DOHH2 (cell line): Measurements from ENCODE around the gene VKORC1.
A peak's percentile ranks its signal among the peaks of the same experiment; 100 is the strongest.

ENCODE experiments used
- H3F3A ChIP-seq: fragments of 200-600 bp; sonication (generic), shearing (Covaris generic); 2 replicates; pipeline ENCODE4 v1.6.0; 2016; ENCODE audit warnings: antibody characterized with exemption, mild to moderate bottlenecking; ENCODE audit not compliant: control insufficient read depth, insufficient read depth
- H3K27ac ChIP-seq: fragments of 200-600 bp; sonication (generic); 2 replicates; pipeline ENCODE4 v1.5.1; 2014; ENCODE audit warnings: low read depth, mild to moderate bottlenecking, low read length, moderate library complexity
- H3K27me3 ChIP-seq: fragments of 200-600 bp; sonication (generic); 2 replicates; pipeline ENCODE4 v1.6.1; 2014; ENCODE audit warnings: mild to moderate bottlenecking, low read length, mixed read lengths; ENCODE audit not compliant: control insufficient read depth
- H3K36me3 ChIP-seq: fragments of 200-600 bp; sonication (generic); 2 replicates; pipeline ENCODE4 v1.6.1; 2014; ENCODE audit warnings: mild to moderate bottlenecking, low read length, moderate library complexity, mixed read lengths; ENCODE audit not compliant: control insufficient read depth
- H3K4me1 ChIP-seq: fragments of 200-600 bp; sonication (generic); 2 replicates; pipeline ENCODE4 v1.6.1; 2014; ENCODE audit warnings: mild to moderate bottlenecking, low read length, mixed read lengths; ENCODE audit not compliant: control insufficient read depth
- H3K4me2 ChIP-seq: fragments of 200-600 bp; sonication (generic); 2 replicates; pipeline ENCODE4 v1.6.0; 2014; ENCODE audit warnings: mild to moderate bottlenecking, low read length, moderate library complexity
- H3K4me3 ChIP-seq: fragments of 200-600 bp; sonication (generic); 2 replicates; pipeline ENCODE4 v1.5.1; 2014; ENCODE audit warnings: mild to moderate bottlenecking, low read length, mixed read lengths
- H3K79me2 ChIP-seq: fragments of 200-600 bp; sonication (generic); 2 replicates; pipeline ENCODE4 v1.6.1; 2014; ENCODE audit warnings: mild to moderate bottlenecking, low read length, mixed read lengths; ENCODE audit not compliant: control insufficient read depth
- H3K9me2 ChIP-seq: fragments of 200-600 bp; sonication (generic); replicated peaks from 2 replicates; pipeline ENCODE4 v1.6.1; 2014; ENCODE audit warnings: mild to moderate bottlenecking, low read length, mixed read lengths; ENCODE audit not compliant: control insufficient read depth
- H3K9me3 ChIP-seq: fragments of 200-600 bp; sonication (generic); 2 replicates; pipeline ENCODE4 v1.6.1; 2014; ENCODE audit warnings: antibody characterized with exemption, low read length, mixed read lengths; ENCODE audit not compliant: control insufficient read depth, insufficient read depth
- H4K20me1 ChIP-seq: fragments of 200-600 bp; sonication (generic); 2 replicates; pipeline ENCODE4 v1.6.0; 2014; ENCODE audit warnings: low read depth, mild to moderate bottlenecking, antibody characterized with exemption, low read length, moderate library complexity; ENCODE audit not compliant: control insufficient read depth, insufficient read depth
- CTCF ChIP-seq: fragments of 200-600 bp; sonication (generic); IDR thresholded peaks from one replicate; pipeline ENCODE4 v1.5.1; 2014; ENCODE audit warnings: antibody characterized with exemption, mild to moderate bottlenecking, low read depth, low read length; ENCODE audit not compliant: poor library complexity, severe bottlenecking
- EZH2phosphoT487 ChIP-seq: fragments of 200-600 bp; sonication (generic); IDR thresholded peaks from 2 replicates; pipeline ENCODE4 v1.6.1; 2017; ENCODE audit warnings: borderline replicate concordance, mild to moderate bottlenecking, antibody characterized with exemption, low read length, moderate library complexity, mixed read lengths

The VKORC1 gene

DNA sequence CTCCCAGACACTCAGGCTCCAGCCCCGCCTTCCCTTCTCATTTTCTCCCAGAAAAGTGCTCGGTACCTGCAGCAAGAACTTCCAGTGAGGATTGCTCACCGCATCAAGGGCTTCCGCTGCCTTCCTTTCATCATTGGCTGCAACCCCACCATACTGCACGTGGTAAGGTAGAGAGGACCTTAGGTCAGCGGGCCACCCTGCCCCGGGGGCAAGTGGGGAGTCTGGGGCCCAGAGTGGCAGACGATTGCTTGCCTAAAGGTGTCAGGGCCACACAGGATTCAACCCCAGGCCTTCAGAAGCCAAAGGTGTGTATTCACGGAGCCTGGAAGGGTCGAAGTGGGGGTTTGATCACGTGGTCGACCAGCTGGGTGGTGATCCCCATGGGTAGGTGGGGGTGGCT lies 15.0 kb upstream of the VKORC1 start:
- H3K79me2 ChIP-seq: peaks cover 20% of the 10 kb centered on the region
- H3F3A ChIP-seq: peaks cover 9% of the 10 kb centered on the region
- H3K4me1 ChIP-seq: peaks cover 25% of the 10 kb centered on the region
- H3K27me3 ChIP-seq: no peaks in the 10 kb centered on the region
- peaks cover 48% of the 10 kb centered on the region for H3K36me3 ChIP-seq
- no peak for TF ChIP-seq CTCF
- no peak for TF ChIP-seq EZH2phosphoT487
- no peaks in the 10 kb centered on the region for H4K20me1 ChIP-seq
- H3K4me3 ChIP-seq: peak overlapping the region; percentile 92; the same call in 1 of the 2 replicates
- peak overlapping the region; percentile 99; the same call in 1 of the 2 replicates for H3K4me2 ChIP-seq
- H3K9me2 ChIP-seq: no peaks in the 10 kb centered on the region
- no peak overlapping the region for H3K27ac ChIP-seq
- no peaks in the 10 kb centered on the region for H3K9me3 ChIP-seq

DNA sequence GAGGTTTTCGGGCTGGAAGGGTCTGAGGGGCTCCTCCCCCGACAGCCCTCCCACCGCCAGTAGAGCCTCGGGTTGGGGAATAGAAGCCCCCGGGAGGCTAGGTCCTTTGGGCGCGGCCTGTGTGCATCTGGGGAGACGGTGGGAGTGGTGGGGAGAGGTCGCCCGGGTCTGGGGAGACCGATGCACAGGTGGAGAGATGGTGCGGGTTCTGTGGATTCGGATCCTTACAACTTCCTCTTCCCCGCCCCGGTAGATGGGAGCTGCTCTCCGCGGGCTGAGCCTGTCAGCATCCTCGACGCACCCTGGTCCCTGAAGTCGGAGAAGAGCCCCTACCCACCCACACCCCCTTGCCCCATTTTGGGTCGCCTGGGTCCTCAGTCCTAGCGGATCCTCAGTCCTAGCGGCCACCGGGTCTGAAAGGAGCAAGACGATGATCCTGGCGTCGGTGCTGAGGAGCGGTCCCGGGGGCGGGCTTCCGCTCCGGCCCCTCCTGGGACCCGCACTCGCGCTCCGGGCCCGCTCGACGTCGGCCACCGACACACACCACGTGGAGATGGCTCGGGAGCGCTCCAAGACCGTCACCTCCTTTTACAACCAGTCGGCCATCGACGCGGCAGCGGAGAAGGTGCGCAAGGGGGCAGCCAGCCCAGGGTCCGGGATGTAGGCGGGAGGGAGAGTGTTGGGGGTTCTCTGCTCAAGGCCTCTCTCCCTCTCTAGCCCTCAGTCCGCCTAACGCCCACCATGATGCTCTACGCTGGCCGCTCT lies 14.4 kb upstream of the VKORC1 start:
- H3K9me3 ChIP-seq: no peaks in the 10 kb centered on the region
- H3F3A ChIP-seq: peaks cover 9% of the 10 kb centered on the region
- H3K36me3 ChIP-seq: peaks cover 48% of the 10 kb centered on the region
- peak overlapping the region; percentile 36; the same call in 1 of the 2 replicates for H3K27ac ChIP-seq
- no peaks in the 10 kb centered on the region for H3K9me2 ChIP-seq
- H3K4me1 ChIP-seq: peaks cover 25% of the 10 kb centered on the region
- H3K4me2 ChIP-seq: peak overlapping the region; percentile 99
- TF ChIP-seq CTCF: no peak
- no peaks in the 10 kb centered on the region for H3K27me3 ChIP-seq
- H3K4me3 ChIP-seq: peak overlapping the region; percentile 92
- H4K20me1 ChIP-seq: no peaks in the 10 kb centered on the region
- peaks cover 20% of the 10 kb centered on the region for H3K79me2 ChIP-seq

DNA sequence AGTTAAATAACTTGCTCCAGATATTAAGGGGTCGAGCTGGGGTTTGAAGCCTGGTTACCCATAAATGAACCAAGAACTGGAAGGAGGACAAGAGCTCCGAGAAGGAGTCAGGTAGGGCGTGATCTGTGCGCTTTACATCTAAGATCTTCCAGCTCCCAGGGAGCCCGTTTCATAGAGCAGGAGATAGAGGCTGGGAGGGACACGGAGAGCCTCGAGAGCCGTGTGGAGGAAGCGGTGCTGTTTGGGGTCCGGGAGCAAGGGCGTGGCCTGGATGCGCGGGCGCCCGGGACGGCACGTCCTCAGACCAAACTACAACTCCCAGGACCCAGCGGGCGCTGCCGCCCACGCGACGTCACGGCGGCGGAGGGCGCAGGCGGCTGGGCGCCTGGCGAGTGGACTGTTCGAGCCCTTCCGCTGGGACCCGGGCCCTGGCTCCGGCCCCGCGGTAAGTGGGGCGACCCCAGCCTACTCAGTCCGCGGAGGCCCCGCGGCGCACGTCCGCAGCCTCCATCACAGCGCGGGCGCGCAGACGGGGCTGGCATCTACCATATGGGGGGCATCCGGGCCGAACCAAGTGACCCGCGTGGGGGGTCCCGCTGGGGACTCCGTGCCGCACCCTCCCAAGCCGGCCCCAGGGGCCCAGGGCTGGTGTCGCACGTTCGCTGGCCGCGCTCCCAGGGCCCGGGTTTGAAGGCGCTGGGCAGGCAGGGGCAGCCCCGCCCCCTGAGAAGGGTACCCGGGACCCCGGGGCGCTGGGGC lies 13.6 kb upstream of the VKORC1 start, which contains the start of gene BCKDK:
Gene BCKDK, plus strand, starts transcription at position 352 of the 759 bp plus-strand sequence. CDS start 838 bp downstream, outside the sequence.
- H3K27ac ChIP-seq: peak within 1 kb of the TSS; percentile 36
- no peaks in the 10 kb centered on the region for H4K20me1 ChIP-seq
- H3K4me2 ChIP-seq: peak within 1 kb of the TSS; percentile 99
- H3K27me3 ChIP-seq: no peaks in the 10 kb centered on the region
- no peaks in the 10 kb centered on the region for H3K9me2 ChIP-seq
- H3F3A ChIP-seq: peaks cover 2% of the 10 kb centered on the region; the same call in 1 of the 2 replicates
- TF ChIP-seq EZH2phosphoT487: no peak
- TF ChIP-seq CTCF: no peak
- peaks cover 20% of the 10 kb centered on the region for H3K79me2 ChIP-seq
- H3K36me3 ChIP-seq: peaks cover 41% of the 10 kb centered on the region
- H3K9me3 ChIP-seq: no peaks in the 10 kb centered on the region
- H3K4me3 ChIP-seq: peak within 1 kb of the TSS; percentile 92
- peaks cover 23% of the 10 kb centered on the region for H3K4me1 ChIP-seq
